Activated CD4-positive, CD25-positive, alpha-beta regulatory T cell treated with anti-CD3 and anti-CD28 coated beads, Interleukin-2, amount 50 U/mL, for 16 hours (primary cell): ENCODE results near the gene TMEM175.

Source experiments
- DNase-seq: peaks from one replicate; pipeline ENCODE4 v3.0.0-alpha.2; 2020; ENCODE audit warnings: low read depth, low spot score

The TMEM175 gene

DNA sequence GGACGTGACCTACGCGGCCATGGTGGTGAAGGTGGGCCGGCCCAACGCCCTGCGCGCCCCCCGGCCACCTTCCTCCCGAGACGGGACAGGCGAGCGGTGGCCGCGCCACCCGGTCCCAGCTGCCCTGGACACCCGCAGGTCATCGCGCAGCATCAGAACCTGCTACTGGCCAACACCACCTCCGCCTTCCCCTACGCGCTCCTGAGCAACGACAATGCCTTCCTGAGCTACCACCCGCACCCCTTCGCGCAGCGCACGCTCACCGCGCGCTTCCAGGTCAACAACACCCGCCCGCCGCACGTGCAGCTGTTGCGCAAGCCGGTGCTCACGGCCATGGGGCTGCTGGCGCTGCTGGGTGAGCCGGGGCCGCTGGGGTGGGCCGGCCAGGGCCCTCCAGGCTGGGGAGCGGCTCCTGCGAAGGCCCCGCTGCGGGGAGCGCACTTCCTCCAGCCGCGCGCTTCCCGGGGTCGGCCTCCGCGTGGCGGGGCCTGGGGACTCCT, 69.9 kb downstream of the TMEM175 start:
- DNase-seq, result no peak

DNA sequence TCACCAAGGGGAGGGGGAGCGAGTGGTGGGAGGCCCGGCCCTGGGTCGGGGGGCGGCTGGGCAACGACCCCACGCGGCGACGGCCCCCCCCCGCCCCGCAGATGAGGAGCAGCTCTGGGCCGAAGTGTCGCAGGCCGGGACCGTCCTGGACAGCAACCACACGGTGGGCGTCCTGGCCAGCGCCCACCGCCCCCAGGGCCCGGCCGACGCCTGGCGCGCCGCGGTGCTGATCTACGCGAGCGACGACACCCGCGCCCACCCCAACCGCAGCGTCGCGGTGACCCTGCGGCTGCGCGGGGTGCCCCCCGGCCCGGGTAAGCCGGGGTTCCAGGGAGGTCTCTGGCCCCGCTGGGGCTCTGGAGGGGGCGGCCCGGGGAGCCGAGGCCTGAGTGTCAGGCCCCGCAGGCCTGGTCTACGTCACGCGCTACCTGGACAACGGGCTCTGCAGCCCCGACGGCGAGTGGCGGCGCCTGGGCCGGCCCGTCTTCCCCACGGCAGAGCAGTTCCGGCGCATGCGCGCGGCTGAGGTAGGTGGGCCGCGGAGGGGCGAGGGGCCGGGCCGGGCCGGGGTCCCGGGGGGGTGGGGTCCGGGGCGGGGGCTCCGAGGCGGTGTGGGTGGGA, 70.5 kb downstream of the TMEM175 start:
- DNase-seq, result no peak

DNA sequence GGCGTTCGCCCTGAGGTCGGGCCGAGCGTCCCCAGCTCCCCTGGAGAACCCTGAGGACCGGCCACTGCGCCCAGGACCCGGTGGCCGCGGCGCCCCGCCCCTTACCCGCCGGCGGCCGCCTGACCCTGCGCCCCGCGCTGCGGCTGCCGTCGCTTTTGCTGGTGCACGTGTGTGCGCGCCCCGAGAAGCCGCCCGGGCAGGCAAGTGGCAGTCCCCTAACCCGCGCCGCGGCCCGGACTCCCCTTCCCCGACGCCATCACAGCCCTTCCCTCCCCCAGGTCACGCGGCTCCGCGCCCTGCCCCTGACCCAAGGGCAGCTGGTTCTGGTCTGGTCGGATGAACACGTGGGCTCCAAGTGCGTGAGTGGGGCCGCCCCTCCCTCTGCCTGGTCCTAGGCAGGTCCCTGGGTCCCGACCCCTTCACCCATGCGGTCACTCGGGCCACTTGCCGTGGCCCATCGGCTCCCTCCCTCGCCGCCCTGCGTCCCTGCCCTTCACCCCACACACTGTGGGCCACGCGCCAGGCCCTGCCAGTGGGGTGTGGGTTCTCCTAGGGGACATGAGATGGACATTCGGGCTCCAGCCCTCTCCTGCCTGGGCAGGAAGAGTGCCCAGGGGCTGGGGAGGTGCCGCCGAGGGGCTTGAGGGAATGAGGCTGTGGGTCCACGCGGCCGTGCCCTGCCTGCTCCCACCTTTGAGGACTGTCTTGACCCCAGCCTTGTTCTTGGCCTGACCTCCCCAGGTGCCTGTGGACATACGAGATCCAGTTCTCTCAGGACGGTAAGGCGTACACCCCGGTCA, 71.2 kb downstream of the TMEM175 start:
- DNase-seq, result no peak

DNA sequence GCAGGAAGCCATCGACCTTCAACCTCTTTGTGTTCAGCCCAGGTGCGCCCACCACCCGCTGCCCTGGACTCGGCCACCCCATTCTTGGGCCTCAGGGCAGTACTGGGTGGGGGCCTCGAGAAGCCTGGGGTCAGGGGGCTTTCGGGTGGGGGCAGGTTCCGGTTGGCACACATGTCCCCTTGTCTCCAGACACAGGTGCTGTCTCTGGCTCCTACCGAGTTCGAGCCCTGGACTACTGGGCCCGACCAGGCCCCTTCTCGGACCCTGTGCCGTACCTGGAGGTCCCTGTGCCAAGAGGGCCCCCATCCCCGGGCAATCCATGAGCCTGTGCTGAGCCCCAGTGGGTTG, 71.8 kb downstream of the TMEM175 start:
- DNase-seq, result no peak

GRCh38 chr4:1004557-1005485, 72.6 kb downstream of the TMEM175 start:
- no peak for DNase-seq

- DNase-seq, result no peak
Measured at GRCh38 chr4:1006856-1007255, 74.6 kb downstream of the TMEM175 start.
